GM19463 (cell line): ENCODE results near the gene RAPGEF1.
"Not testable (repeated sequence)": the region's sequence is repeated elsewhere in the genome, so short reads cannot be mapped to it uniquely, and the experiment has no call there.

Experiments used
- ATAC-seq: cut with Tn5 transposase; IDR thresholded peaks from one replicate; pipeline ENCODE4 v1.9.1; 2021; ENCODE audit warnings: mild to moderate bottlenecking, moderate library complexity; ENCODE audit not compliant: unreplicated experiment

The RAPGEF1 gene

GRCh38 chr9:131731237-131731636, 8.6 kb downstream of the RAPGEF1 start:
- ATAC-seq: no peak

- ATAC-seq: peak; percentile 40
Observed at GRCh38 chr9:131728961-131729360, 10.9 kb downstream of the RAPGEF1 start.

DNA sequence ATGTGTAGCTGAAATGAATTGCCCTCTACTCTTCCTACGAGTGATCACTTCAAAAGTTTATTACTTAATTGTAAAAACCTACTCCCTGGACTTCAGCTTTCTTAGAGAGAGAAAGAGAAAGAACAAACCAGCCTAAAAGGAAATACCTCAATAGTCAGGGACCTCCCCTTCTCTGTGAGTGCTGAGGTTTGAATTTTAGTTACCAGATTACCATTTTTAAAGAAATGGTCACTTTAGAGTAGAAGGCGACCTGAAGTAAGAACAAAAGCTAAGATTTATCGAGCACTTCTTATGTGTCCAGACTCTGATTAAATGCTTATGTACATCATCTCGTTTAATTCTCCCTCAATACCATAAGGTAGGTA, 11.3 kb downstream of the RAPGEF1 start:
- no peak for ATAC-seq

- no peak for ATAC-seq
Observed at GRCh38 chr9:131727795-131728545, 11.9 kb downstream of the RAPGEF1 start.

- ATAC-seq: no peak
Observed at GRCh38 chr9:131727184-131727759, 12.6 kb downstream of the RAPGEF1 start.

GRCh38 chr9:131724683-131725082, 15.2 kb downstream of the RAPGEF1 start:
- ATAC-seq: no peak

- no peak for ATAC-seq
Observed at GRCh38 chr9:131723632-131724031, 16.2 kb downstream of the RAPGEF1 start.

- ATAC-seq: no peak
Observed at GRCh38 chr9:131722255-131722654, 17.6 kb downstream of the RAPGEF1 start.

DNA sequence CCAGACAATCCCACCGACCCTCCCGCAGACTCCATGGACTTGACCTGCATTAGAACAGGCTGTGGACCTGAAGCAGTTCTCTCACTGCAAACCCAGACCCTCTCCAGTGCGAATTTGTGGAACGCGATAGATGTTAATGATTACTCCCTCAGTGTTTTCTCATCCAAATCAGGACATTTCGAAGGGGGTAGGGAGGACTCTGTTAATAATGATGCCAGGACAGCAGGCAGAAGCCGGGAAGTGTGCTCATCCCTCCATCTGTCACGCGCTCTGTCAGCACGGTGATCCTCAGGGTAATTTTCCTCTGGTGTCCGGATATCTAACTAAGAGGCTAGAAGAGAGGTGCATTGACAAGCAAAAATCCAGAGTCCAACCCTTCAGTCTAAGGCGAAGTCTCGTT, 18.8 kb downstream of the RAPGEF1 start:
- no peak for ATAC-seq

DNA sequence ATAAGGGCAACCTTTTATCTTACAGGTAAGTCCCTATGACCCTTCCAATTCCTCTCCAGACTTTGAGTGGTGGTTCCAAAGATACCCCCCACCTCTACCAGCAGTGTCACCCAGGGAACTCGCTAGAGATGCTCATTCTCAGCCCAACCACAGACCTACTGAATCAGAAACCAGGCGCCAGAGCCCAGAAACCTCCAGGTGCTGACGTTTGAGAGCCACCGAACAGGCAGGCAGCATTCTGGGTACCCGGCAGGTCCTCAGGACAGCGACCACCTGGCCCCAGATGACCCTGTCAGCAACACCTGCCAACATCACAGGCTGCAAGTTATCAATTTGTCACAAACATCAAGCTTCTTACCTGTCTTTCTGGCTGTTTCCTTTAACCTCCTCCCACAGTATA, 19.5 kb downstream of the RAPGEF1 start:
- no peak for ATAC-seq

DNA sequence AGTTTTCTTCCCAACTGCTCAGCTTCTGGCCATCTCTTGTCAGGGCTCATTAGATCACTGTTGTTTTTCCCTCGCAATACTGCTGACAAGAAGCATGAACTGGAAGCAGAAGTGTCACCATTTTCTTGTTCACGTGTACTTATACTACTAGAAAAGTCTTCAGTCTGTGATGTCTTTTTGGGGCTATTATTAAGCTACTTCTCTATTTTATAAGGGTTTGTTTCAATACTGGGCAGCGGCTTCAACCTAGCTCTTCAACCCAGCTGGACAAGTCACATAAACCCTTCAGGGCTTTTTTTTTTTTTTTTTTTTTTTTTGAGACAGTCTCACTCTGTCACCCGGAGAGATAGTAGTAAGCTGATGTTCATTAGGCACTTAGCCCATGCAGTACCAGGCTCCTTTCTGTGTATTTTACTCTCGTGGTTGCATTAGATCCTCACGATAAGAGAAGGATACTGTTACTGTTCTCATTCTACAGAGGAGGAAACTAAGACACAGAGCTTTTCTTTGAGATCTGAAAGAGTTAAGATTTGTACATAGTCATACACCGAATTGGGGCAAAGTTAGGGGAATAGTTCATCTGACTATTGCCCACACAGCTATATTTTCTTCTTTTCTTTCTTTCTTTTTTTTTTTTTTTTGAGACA, 20.5 kb downstream of the RAPGEF1 start:
- ATAC-seq: no peak

DNA sequence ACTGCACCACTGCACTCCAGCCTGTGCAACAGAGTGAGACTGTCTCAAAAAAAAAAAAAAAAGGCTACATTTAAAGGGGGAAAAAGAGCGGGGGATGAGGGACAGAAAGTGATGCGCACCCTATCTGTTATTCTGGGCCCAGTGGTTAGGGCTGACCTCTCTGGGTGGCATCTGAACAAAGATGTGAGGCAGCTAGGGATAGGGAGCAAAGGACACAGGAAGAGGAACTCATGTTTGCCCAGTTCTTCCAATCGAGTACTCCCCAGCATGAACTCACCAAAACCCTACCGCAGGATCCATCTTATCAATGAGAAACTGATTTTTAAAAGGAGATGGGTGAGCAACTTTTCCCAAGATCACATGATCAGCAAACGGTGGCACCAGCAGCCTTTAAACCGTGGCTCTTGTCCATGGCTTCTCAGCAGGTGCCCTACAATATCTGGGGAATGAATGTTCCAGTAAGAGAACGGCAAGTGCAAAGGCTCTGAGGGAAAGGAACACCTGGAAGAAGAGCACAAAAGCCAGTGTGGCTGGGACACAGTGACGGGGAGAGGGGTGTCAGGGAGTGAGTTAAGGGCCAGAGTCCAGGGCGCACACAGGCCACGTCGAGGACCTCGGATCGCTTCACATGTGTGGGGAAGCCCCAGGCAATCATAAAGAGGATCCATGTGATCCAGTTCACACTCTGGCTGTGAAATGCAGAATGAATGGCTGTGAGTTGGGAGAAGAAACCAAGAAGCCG, 22.0 kb downstream of the RAPGEF1 start:
- no peak for ATAC-seq

GRCh38 chr9:131715906-131716305, 24.0 kb downstream of the RAPGEF1 start:
- ATAC-seq: no peak

GRCh38 chr9:131714821-131715220, 25.1 kb downstream of the RAPGEF1 start:
- ATAC-seq: no peak

GRCh38 chr9:131714161-131714646, 25.7 kb downstream of the RAPGEF1 start:
- ATAC-seq: no peak

- no peak for ATAC-seq
Observed at GRCh38 chr9:131713016-131713415, 26.9 kb downstream of the RAPGEF1 start.

DNA sequence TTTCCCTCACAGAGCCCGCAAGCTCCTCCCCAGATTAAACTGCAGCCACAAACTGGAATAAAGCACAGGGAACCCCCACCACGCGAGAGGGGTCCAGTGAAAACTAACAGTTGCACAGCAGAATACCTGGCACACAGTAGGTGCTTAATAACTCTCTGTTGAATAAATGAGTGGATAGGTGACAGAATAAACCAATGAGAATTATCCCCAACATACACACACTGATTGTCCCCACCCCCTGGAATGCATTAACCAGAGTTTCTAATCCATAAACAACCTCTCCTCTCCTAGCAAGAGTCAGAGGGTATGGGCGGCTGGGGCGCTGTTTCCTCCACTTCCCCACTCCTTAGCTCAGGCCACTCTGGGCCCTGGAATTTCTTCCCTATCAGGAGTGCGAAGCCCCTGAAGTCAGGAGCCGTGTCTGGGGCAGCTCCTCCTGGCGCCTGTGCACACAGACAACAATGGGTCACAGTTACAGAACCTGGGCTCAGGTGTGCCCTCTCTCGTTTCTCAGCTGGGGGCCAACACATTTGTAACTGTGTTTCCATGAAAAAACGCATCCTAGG, 27.6 kb downstream of the RAPGEF1 start:
- ATAC-seq: no peak

DNA sequence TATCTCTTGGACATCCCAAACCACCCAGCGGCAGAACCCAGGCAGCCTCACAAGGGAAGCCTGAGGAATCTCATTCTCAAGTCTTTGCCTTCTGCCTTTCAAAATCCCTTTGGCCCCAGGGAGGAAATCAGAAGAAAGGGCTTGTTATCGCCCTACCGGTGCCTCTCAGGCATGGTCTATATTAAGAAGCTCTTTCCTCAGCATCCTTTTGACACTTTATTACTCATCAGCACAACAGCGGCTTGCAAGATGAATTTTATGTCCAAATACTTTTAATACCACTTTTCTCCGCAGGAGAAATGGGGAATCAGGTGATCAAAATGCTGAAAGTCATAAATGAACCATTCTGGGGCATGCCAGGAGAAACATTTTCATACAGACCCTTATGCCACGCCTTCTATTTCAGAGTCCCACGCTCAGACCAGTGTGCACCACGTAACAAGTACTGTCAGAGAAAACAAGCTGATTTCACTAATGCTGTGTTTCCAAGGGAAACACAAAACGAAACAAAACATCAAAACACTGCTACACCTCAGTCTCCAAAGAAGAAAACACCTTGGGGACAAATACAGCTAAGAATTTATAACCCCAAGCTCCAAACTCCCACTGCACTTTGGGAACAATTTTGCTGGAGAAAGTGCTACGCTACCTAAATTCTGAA, 30.0 kb downstream of the RAPGEF1 start:
- ATAC-seq: no peak

GRCh38 chr9:131709010-131709770, 30.7 kb downstream of the RAPGEF1 start:
- ATAC-seq: not testable (repeated sequence)
